Measurements from ENCODE around the gene CNTNAP2. TPM values are rescaled to one million over a fixed set of nuclear protein-coding genes. Genes with fewer than 3 reads are reported as not detected.

CNTNAP2 gene
- total RNA-seq, 1 experiment from 2014 or later, result 60.0 TPM

- TF ChIP-seq EZH2 (IDR thresholded peaks at IDR 0.05; ENCODE audit: borderline replicate concordance, low read depth, low read length, poor library complexity, severe bottlenecking), result no peak
- TF ChIP-seq, protein P1, sequence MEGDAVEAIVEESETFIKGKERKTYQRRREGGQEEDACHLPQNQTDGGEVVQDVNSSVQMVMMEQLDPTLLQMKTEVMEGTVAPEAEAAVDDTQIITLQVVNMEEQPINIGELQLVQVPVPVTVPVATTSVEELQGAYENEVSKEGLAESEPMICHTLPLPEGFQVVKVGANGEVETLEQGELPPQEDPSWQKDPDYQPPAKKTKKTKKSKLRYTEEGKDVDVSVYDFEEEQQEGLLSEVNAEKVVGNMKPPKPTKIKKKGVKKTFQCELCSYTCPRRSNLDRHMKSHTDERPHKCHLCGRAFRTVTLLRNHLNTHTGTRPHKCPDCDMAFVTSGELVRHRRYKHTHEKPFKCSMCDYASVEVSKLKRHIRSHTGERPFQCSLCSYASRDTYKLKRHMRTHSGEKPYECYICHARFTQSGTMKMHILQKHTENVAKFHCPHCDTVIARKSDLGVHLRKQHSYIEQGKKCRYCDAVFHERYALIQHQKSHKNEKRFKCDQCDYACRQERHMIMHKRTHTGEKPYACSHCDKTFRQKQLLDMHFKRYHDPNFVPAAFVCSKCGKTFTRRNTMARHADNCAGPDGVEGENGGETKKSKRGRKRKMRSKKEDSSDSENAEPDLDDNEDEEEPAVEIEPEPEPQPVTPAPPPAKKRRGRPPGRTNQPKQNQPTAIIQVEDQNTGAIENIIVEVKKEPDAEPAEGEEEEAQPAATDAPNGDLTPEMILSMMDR (conservative IDR thresholded peaks at IDR 0.05; ENCODE audit: low read depth, low read length), result no peak
- Histone ChIP-seq H3K9me3 (ENCODE audit: low read depth, low read length, poor library complexity, severe bottlenecking) (no peaks in the 10 kb centered on the region), H3K36me3 (ENCODE audit: insufficient read depth, low read length, poor library complexity, severe bottlenecking) (no peaks in the 10 kb centered on the region), H3K4me1 (ENCODE audit: insufficient read depth, low read length, poor library complexity, severe bottlenecking) (no peaks in the 10 kb centered on the region), H3K27me3 (replicated peaks; ENCODE audit: insufficient read depth, low read depth, low read length, poor library complexity) (no peaks in the 10 kb centered on the region), H3K4me3 (ENCODE audit: low read depth, low read length, poor library complexity, severe bottlenecking) (no peak overlapping the region), H3K27ac (ENCODE audit: low read depth, low read length, poor library complexity, severe bottlenecking) (no peak overlapping the region)
- BruUV-seq (replicated peaks), result no TSS peak
- ChIA-PET CTCF (no interaction called here), POLR2A (ENCODE audit: low non-redundant PET) (no interaction called here)
- no peak for DNase-seq (ENCODE audit: low spot score)
- intact Hi-C loops (cut with micrococcal nuclease; ENCODE audit: unreplicated experiment), result no loop called here
Observed at GRCh38 chr7:146375170-146375569, 258.6 kb downstream of the CNTNAP2 start.

DNA sequence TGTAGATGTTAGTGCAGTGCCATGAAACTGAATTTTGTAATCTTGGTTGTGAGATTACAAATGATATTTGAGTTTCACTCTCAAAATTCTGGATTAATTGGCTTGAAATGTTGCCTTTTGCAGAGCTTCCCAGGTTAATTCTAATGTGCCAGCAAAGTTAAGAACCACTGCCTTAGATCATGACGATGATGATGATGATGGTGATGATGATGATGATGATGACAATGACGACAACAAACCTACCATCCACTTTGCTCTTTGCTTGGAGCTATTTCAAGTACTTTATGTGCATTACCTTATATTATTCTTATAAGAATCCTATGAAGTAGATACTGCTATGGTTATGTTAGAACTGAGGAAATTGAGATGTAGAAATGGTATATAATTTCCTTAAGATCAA, 261.6 kb downstream of the CNTNAP2 start:
- no TSS peak for BruUV-seq (replicated peaks)
- no peak for TF ChIP-seq EZH2 (IDR thresholded peaks at IDR 0.05; ENCODE audit: borderline replicate concordance, low read depth, low read length, poor library complexity, severe bottlenecking)
- TF ChIP-seq, protein P1 (conservative IDR thresholded peaks at IDR 0.05; ENCODE audit: low read depth, low read length), result no peak
- ChIA-PET POLR2A (ENCODE audit: low non-redundant PET) (no interaction called here), CTCF (no interaction called here)
- H3K4me1 ChIP-seq (ENCODE audit: insufficient read depth, low read length, poor library complexity, severe bottlenecking), result no peaks in the 10 kb centered on the region
- no peak for DNase-seq (ENCODE audit: low spot score)
- no peak overlapping the region for H3K4me3 ChIP-seq (ENCODE audit: low read depth, low read length, poor library complexity, severe bottlenecking)
- H3K27ac ChIP-seq (ENCODE audit: low read depth, low read length, poor library complexity, severe bottlenecking), result no peak overlapping the region
- intact Hi-C loops (cut with micrococcal nuclease; ENCODE audit: unreplicated experiment), result no loop called here
- no peaks in the 10 kb centered on the region for H3K36me3 ChIP-seq (ENCODE audit: insufficient read depth, low read length, poor library complexity, severe bottlenecking)
- no peaks in the 10 kb centered on the region for H3K27me3 ChIP-seq (replicated peaks; ENCODE audit: insufficient read depth, low read depth, low read length, poor library complexity)
- no peaks in the 10 kb centered on the region for H3K9me3 ChIP-seq (ENCODE audit: low read depth, low read length, poor library complexity, severe bottlenecking)

DNA sequence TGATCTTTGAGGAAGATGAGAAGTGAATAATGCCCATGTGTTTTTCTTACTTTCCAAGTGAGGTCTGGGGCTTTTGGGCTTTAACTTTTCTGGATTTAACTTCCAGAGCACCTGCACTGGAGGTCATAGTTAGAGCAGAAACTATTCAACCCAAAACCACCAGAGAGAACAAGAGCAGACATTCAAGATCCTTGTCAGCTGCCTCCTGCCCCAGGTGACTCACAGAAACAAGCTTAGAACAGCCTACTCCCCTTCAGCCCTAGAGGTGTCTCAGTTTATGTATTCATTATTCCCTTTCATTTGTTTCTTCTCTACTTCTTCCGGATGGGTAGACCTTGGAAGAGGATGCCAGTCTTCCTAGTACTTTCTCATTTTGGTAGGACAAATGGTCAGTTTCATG, 270.5 kb downstream of the CNTNAP2 start:
- no peaks in the 10 kb centered on the region for H3K9me3 ChIP-seq (ENCODE audit: low read depth, low read length, poor library complexity, severe bottlenecking)
- ChIA-PET POLR2A (ENCODE audit: low non-redundant PET) (no interaction called here), CTCF (no interaction called here)
- H3K27ac ChIP-seq (ENCODE audit: low read depth, low read length, poor library complexity, severe bottlenecking), result no peak overlapping the region
- H3K4me3 ChIP-seq (ENCODE audit: low read depth, low read length, poor library complexity, severe bottlenecking), result no peak overlapping the region
- intact Hi-C loops (cut with micrococcal nuclease; ENCODE audit: unreplicated experiment), result no loop called here
- BruUV-seq (replicated peaks), result no TSS peak
- TF ChIP-seq, protein P1 (conservative IDR thresholded peaks at IDR 0.05; ENCODE audit: low read depth, low read length), result no peak
- TF ChIP-seq EZH2 (IDR thresholded peaks at IDR 0.05; ENCODE audit: borderline replicate concordance, low read depth, low read length, poor library complexity, severe bottlenecking), result no peak
- no peak for DNase-seq (ENCODE audit: low spot score)
- H3K4me1 ChIP-seq (ENCODE audit: insufficient read depth, low read length, poor library complexity, severe bottlenecking), result no peaks in the 10 kb centered on the region
- H3K27me3 ChIP-seq (replicated peaks; ENCODE audit: insufficient read depth, low read depth, low read length, poor library complexity), result no peaks in the 10 kb centered on the region
- no peaks in the 10 kb centered on the region for H3K36me3 ChIP-seq (ENCODE audit: insufficient read depth, low read length, poor library complexity, severe bottlenecking)
